ENCODE results near the gene YJEFN3. TPM values are rescaled to one million over a fixed set of nuclear protein-coding genes. Genes with fewer than 3 reads are reported as not detected.

The YJEFN3 gene
- total and polyA plus RNA-seq, 8 donors = 0.43 to 117 (median 3.3) TPM

GRCh38 chr19:19554074-19555023 is 25.6 kb downstream of the YJEFN3 start:
- DNase-seq = peak; percentile 51 to 65
- H3K4me3 ChIP-seq = no peak overlapping the region
- TF ChIP-seq, protein P1, sequence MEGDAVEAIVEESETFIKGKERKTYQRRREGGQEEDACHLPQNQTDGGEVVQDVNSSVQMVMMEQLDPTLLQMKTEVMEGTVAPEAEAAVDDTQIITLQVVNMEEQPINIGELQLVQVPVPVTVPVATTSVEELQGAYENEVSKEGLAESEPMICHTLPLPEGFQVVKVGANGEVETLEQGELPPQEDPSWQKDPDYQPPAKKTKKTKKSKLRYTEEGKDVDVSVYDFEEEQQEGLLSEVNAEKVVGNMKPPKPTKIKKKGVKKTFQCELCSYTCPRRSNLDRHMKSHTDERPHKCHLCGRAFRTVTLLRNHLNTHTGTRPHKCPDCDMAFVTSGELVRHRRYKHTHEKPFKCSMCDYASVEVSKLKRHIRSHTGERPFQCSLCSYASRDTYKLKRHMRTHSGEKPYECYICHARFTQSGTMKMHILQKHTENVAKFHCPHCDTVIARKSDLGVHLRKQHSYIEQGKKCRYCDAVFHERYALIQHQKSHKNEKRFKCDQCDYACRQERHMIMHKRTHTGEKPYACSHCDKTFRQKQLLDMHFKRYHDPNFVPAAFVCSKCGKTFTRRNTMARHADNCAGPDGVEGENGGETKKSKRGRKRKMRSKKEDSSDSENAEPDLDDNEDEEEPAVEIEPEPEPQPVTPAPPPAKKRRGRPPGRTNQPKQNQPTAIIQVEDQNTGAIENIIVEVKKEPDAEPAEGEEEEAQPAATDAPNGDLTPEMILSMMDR (IDR thresholded peaks at IDR 0.05) = peak in 4 of 7 experiments; percentile 36 to 76 (median 58)
- no peak for TF ChIP-seq POLR2A (IDR thresholded peaks at IDR 0.05)
- H3K27ac ChIP-seq = no peak overlapping the region
- H3K4me1 ChIP-seq = peaks cover 0 to 7% (median 0%) of the 10 kb centered on the region in 4 donors
- intact Hi-C loops (cut with DNase I; ENCODE audit: low total_unique reads) = no loop called here
- H3K9me3 ChIP-seq = no peaks in the 10 kb centered on the region
- H3K36me3 ChIP-seq = no peaks in the 10 kb centered on the region
- H3K27me3 ChIP-seq = peaks cover 0 to 20% (median 4%) of the 10 kb centered on the region in 3 donors
- WGBS, 5 donors = 66 to 70% (median 67%) methylated on average over 27 to 34 of the region's 34 CpGs

- WGBS, 5 donors = 68 to 80% (median 78%) methylated on average over 13 to 15 of the region's 15 CpGs
Measured at GRCh38 chr19:19558055-19558454, 29.3 kb downstream of the YJEFN3 start.

GRCh38 chr19:19558636-19559035 is 29.9 kb downstream of the YJEFN3 start:
- Histone ChIP-seq H3K36me3 (no peaks in the 10 kb centered on the region), H3K27ac (no peak overlapping the region), H3K9me3 (no peaks in the 10 kb centered on the region), H3K4me1 (peaks cover 0 to 7% (median 0%) of the 10 kb centered on the region in 4 donors), H3K27me3 (peaks cover 0 to 7% (median 0%) of the 10 kb centered on the region in 3 donors), H3K4me3 (no peak overlapping the region)
- TF ChIP-seq, protein P1 (IDR thresholded peaks at IDR 0.05) = no peak
- TF ChIP-seq POLR2A (IDR thresholded peaks at IDR 0.05) = no peak
- TF ChIP-seq EP300 (IDR thresholded peaks at IDR 0.05) = no peak
- TF ChIP-seq POLR2AphosphoS5 (IDR thresholded peaks at IDR 0.05) = no peak
- 90 to 94% (median 94%) methylated on average over 13 to 16 of the region's 16 CpGs for WGBS, 5 donors
- DNase-seq = peak in 1 of 2 donors; percentile 0
- intact Hi-C loops (cut with DNase I; ENCODE audit: low total_unique reads) = no loop called here

More at GRCh38 chr19:19558055-19558454, 29.3 kb downstream of the YJEFN3 start:
- Histone ChIP-seq H3K4me3 (no peak overlapping the region), H3K9me3 (no peaks in the 10 kb centered on the region), H3K27me3 (peaks cover 0 to 7% (median 0%) of the 10 kb centered on the region in 3 donors), H3K4me1 (peaks cover 0 to 7% (median 0%) of the 10 kb centered on the region in 4 donors), H3K27ac (no peak overlapping the region), H3K36me3 (no peaks in the 10 kb centered on the region)
- peak in 1 of 2 donors; percentile 0 for DNase-seq
- intact Hi-C loops (cut with DNase I; ENCODE audit: low total_unique reads) = no loop called here
- TF ChIP-seq EP300 (IDR thresholded peaks at IDR 0.05) (no peak), POLR2AphosphoS5 (IDR thresholded peaks at IDR 0.05) (no peak), POLR2A (IDR thresholded peaks at IDR 0.05) (no peak)
- TF ChIP-seq, protein P1 (IDR thresholded peaks at IDR 0.05) = no peak

DNA sequence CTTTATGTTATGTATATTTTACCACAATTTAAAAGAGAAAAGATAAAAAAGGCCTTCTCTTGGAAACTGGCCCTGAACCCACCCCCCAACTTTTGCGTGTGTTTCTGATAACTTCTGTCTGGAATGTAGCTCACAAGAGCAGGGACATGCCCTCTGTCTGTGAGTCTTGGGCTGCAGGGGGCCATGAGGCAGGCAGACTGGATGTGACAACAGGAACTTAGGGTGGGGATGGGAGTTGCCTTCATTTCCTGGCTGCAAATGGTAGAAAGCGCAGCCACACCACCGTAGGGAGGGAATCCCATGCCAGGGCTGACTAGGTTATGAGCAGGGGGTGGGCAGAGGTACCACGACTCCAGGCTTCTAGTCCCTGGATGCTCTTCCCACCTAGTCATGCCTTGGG is 31.2 kb downstream of the YJEFN3 start:
- no peak overlapping the region for H3K27ac ChIP-seq
- H3K27me3 ChIP-seq = peaks cover 0 to 1% (median 0%) of the 10 kb centered on the region in 3 donors
- H3K4me1 ChIP-seq = no peaks in the 10 kb centered on the region
- H3K9me3 ChIP-seq = no peaks in the 10 kb centered on the region
- peaks cover 0 to 5% (median 0%) of the 10 kb centered on the region in 4 donors for H3K36me3 ChIP-seq
- no peak overlapping the region for H3K4me3 ChIP-seq
- no peak for DNase-seq
- 58 to 85% (median 76%) methylated on average over 4 of the region's 4 CpGs for WGBS, 5 donors
- intact Hi-C loops (cut with DNase I; ENCODE audit: low total_unique reads) = no loop called here
- TF ChIP-seq, protein P1 (IDR thresholded peaks at IDR 0.05) = no peak
- no peak for TF ChIP-seq POLR2A (IDR thresholded peaks at IDR 0.05)
